Measurements from ENCODE around the gene TGFB1I1. TPM values are rescaled to one million over a fixed set of nuclear protein-coding genes. Genes with fewer than 3 reads are reported as not detected.

TGFB1I1 gene
- total and polyA plus RNA-seq, 2 donors (not counting 3 experiments of a cell fraction or from before 2014, with no cell fraction given) = 73.7 to 115 TPM

DNA sequence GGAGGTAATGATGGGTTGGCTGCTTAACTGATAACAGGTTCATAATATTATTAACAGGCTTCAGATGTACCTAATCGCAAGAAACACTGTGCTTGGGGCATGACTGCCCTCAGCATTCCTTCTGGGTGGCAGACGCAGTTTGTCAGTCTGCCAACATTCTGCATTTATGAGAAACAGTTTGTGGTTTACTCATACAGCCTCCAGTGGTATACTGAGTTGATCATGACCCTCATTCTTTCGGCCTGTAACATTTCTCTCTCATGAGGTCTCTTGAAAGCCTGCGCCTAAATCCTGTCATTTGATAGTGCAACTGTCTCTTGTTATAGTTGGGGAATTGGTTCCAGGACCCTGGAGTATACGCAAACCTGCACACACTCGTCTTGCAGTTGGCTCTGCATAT lies 41.2 kb downstream of the TGFB1I1 start:
- FAIRE-seq (no peak), DNase-seq (ENCODE audit: low read depth, low spot score) (no peak)
- no peaks in the 10 kb centered on the region for H3K27me3 ChIP-seq (ENCODE audit: control insufficient read depth in 2 of 2, insufficient read depth in 2 of 2, low read length in 2 of 2)
- no TSS peak for BruUV-seq (replicated peaks)
- no peaks in the 10 kb centered on the region for H3K36me3 ChIP-seq (ENCODE audit: control insufficient read depth in 2 of 2, extremely low read depth in 1 of 2, insufficient read depth in 2 of 2, low read length in 2 of 2)
- intact Hi-C loops (cut with micrococcal nuclease) = no loop called here
- no peak overlapping the region for H3K4me2 ChIP-seq (ENCODE audit: insufficient read depth, low read length)
- H3K9me3 ChIP-seq (replicated peaks; ENCODE audit: control insufficient read depth, insufficient read depth, low read length) = no peaks in the 10 kb centered on the region
- H2AFZ ChIP-seq (ENCODE audit: low read depth, low read length) = no peak overlapping the region
- no peak overlapping the region for H3K27ac ChIP-seq (ENCODE audit: insufficient read depth, low read depth, low read length)
- CTCF ChIA-PET = no interaction called here
- dilution Hi-C loops (cut with MboI; ENCODE audit: extremely low pct_ligation_motif_present, low sequenced_read_pairs) = no loop called here
- H3K79me2 ChIP-seq (ENCODE audit: control insufficient read depth, insufficient read depth, low read length) = no peaks in the 10 kb centered on the region
- no peak for TF ChIP-seq MYC (IDR thresholded peaks at IDR 0.05; ENCODE audit: low read depth, low read length)
- no peak for TF ChIP-seq JUN (IDR thresholded peaks at IDR 0.05; ENCODE audit: borderline replicate concordance, insufficient read depth, insufficient read length, low read depth)
- no peak for TF ChIP-seq EZH2 (IDR thresholded peaks at IDR 0.05; ENCODE audit: borderline replicate concordance, low read depth, low read length, severe bottlenecking)
- TF ChIP-seq, protein P1, sequence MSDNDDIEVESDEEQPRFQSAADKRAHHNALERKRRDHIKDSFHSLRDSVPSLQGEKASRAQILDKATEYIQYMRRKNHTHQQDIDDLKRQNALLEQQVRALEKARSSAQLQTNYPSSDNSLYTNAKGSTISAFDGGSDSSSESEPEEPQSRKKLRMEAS (IDR thresholded peaks at IDR 0.05; ENCODE audit: insufficient read depth, insufficient read length) = no peak
- TF ChIP-seq, protein P2, sequence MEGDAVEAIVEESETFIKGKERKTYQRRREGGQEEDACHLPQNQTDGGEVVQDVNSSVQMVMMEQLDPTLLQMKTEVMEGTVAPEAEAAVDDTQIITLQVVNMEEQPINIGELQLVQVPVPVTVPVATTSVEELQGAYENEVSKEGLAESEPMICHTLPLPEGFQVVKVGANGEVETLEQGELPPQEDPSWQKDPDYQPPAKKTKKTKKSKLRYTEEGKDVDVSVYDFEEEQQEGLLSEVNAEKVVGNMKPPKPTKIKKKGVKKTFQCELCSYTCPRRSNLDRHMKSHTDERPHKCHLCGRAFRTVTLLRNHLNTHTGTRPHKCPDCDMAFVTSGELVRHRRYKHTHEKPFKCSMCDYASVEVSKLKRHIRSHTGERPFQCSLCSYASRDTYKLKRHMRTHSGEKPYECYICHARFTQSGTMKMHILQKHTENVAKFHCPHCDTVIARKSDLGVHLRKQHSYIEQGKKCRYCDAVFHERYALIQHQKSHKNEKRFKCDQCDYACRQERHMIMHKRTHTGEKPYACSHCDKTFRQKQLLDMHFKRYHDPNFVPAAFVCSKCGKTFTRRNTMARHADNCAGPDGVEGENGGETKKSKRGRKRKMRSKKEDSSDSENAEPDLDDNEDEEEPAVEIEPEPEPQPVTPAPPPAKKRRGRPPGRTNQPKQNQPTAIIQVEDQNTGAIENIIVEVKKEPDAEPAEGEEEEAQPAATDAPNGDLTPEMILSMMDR (IDR thresholded peaks at IDR 0.05; ENCODE audit: extremely low read depth in 1 of 2, insufficient read depth in 1 of 2, low read depth in 1 of 2, low read length in 2 of 2) = no peak
- TF ChIP-seq GATA2 (IDR thresholded peaks at IDR 0.05; ENCODE audit: insufficient read depth, insufficient read length, low read depth, low read length) = no peak
- no peak for TF ChIP-seq FOS (IDR thresholded peaks at IDR 0.05; ENCODE audit: borderline replicate concordance, insufficient read depth, low read length)
- TF ChIP-seq POLR2AphosphoS5 (IDR thresholded peaks at IDR 0.05; ENCODE audit: insufficient read depth, low read depth, low read length) = no peak
- H3K9me1 ChIP-seq (replicated peaks; ENCODE audit: control insufficient read depth, extremely low read depth, insufficient read depth, low read length) = no peaks in the 10 kb centered on the region
- H3K4me3 ChIP-seq (replicated peaks in 1 of 3; ENCODE audit: insufficient read depth in 1 of 3, low read depth in 1 of 3, low read length in 3 of 3) = no peak overlapping the region
- H4K20me1 ChIP-seq (replicated peaks; ENCODE audit: control insufficient read depth, extremely low read depth, insufficient read depth, low read length) = no peaks in the 10 kb centered on the region
- H3K4me1 ChIP-seq (ENCODE audit: control insufficient read depth, extremely low read depth, insufficient read depth, low read length) = peaks cover 8% of the 10 kb centered on the region
- H3K9ac ChIP-seq (replicated peaks; ENCODE audit: extremely low read depth, insufficient read depth, low read length) = no peak overlapping the region
- POLR2A ChIA-PET = no interaction called here
